Left cardiac atrium (tissue), 4 donors: ENCODE measurements around the gene RRAGD. TPM values are rescaled to one million over a fixed set of nuclear protein-coding genes. Genes with fewer than 3 reads are reported as not detected.

ENCODE experiments used
- ATAC-seq, 2 donors: fragments of 200-7000 bp; cut with Tn5 transposase; one replicate each; pipeline ENCODE4 v1.9.1; 2020; ENCODE audit warnings: mild to moderate bottlenecking in 2 of 2, moderate library complexity in 2 of 2
- DNase-seq: peaks from one replicate; pipeline ENCODE4 v3.0.0-alpha.2; 2020
- intact Hi-C, 2 donors: fragments of 100-400 bp; cut with DNase I; formaldehyde crosslinking; loops; one replicate each; pipeline versions ENCODE4 v1.14.1 to v1.15.1; 2022 to 2023
- total RNA-seq, 2 donors: library from RNA; stranded (reverse); fragmentation: NEBNext Ultra II Directional; extraction: Animal tissue kit (Norgen Biotek cat#: 25700); gene quantifications; one replicate each; pipeline ENCODE4 v1.2.1, GENCODE V29; 2021
- donor health status: DM: no; HTN: yes; CAD: no.
- donor health status: DM: no; HTN: yes; CAD: no; lungs with severe emphysema.
- donor health status: DM: yes; HTN: yes; CAD: no.
- donor health status: Dilated cardiomyopathy.

RRAGD gene
- total RNA-seq, 2 donors from 2014 or later = 89.5 to 99.6 TPM

- no peak for DNase-seq
- no peak for ATAC-seq
- intact Hi-C loops = loop anchor here in 1 of 2 donors (5.0 kb wide), 1 partner anchor 272 kb away; the partner anchor contains the start of gene PNRC1
Measured at GRCh38 chr6:89353702-89354392, 58.2 kb downstream of the RRAGD start.

GRCh38 chr6:89353118-89353556, 58.9 kb downstream of the RRAGD start:
- DNase-seq (no peak), ATAC-seq (peak in 1 of 2 donors; percentile 1)
- intact Hi-C loops = loop anchor here in 1 of 2 donors (5.0 kb wide), 1 partner anchor 271 kb away; the partner anchor contains the start of gene PNRC1

GRCh38 chr6:89352278-89353117, 59.6 kb downstream of the RRAGD start, which contains the start of gene UBE2J1:
UBE2J1 (minus strand) TSS chr6:89352722; CDS start chr6:89352569, 153 bp downstream.
- intact Hi-C loops = loop anchor here in 1 of 2 donors (5.0 kb wide), 1 partner anchor 270 kb away; the partner anchor contains the start of gene PNRC1

GRCh38 chr6:89351671-89352277, 60.3 kb downstream of the RRAGD start:
- intact Hi-C loops = loop anchor here in 1 of 2 donors (5.0 kb wide), 1 partner anchor 269 kb away; the partner anchor contains the start of gene PNRC1
- no peak for ATAC-seq

More at GRCh38 chr6:89352278-89353117, 59.6 kb downstream of the RRAGD start, which contains the start of gene UBE2J1:
- DNase-seq (peak; percentile 97), ATAC-seq (peak; percentile 97 to 98)

GRCh38 chr6:89350281-89350966, 61.6 kb downstream of the RRAGD start:
- intact Hi-C loops = loop anchor here in 1 of 2 donors (5.0 kb wide), 1 partner anchor 268 kb away; the partner anchor contains the start of gene PNRC1
- ATAC-seq (no peak), DNase-seq (no peak)

More at GRCh38 chr6:89351671-89352277, 60.3 kb downstream of the RRAGD start:
- DNase-seq = no peak

- no peak for ATAC-seq
Measured at GRCh38 chr6:89348372-89348771, 63.7 kb downstream of the RRAGD start.

GRCh38 chr6:89347825-89348224, 64.2 kb downstream of the RRAGD start:
- ATAC-seq (no peak), DNase-seq (peak; percentile 32)
- intact Hi-C loops = no loop called here

More at GRCh38 chr6:89348372-89348771, 63.7 kb downstream of the RRAGD start:
- DNase-seq = no peak
- intact Hi-C loops = no loop called here

- ATAC-seq = no peak
- DNase-seq = no peak
- intact Hi-C loops = no loop called here
Measured at GRCh38 chr6:89346433-89346832, 65.6 kb downstream of the RRAGD start.

- intact Hi-C loops = no loop called here
- DNase-seq (no peak), ATAC-seq (no peak)
Measured at GRCh38 chr6:89339565-89339964, 72.5 kb downstream of the RRAGD start.

- DNase-seq (no peak), ATAC-seq (no peak)
- intact Hi-C loops = no loop called here
Measured at GRCh38 chr6:89335164-89335563, 76.9 kb downstream of the RRAGD start.

- DNase-seq (no peak), ATAC-seq (no peak)
- intact Hi-C loops = no loop called here
Measured at GRCh38 chr6:89330910-89331309, 81.2 kb downstream of the RRAGD start.

- DNase-seq = no peak
- intact Hi-C loops = no loop called here
- no peak for ATAC-seq
Measured at GRCh38 chr6:89328976-89329375, 83.1 kb downstream of the RRAGD start.

GRCh38 chr6:89324304-89324703, 87.8 kb downstream of the RRAGD start:
- ATAC-seq (no peak), DNase-seq (no peak)
- intact Hi-C loops = no loop called here

GRCh38 chr6:89323511-89323971, 88.5 kb downstream of the RRAGD start:
- ATAC-seq (no peak), DNase-seq (no peak)
- intact Hi-C loops = no loop called here

GRCh38 chr6:89321131-89321970, 90.7 kb downstream of the RRAGD start:
- DNase-seq (no peak), ATAC-seq (peak; percentile 38 to 50)
- intact Hi-C loops = no loop called here

- no peak for DNase-seq
- ATAC-seq = no peak
- intact Hi-C loops = no loop called here
Measured at GRCh38 chr6:89320012-89320559, 92.0 kb downstream of the RRAGD start.

- ATAC-seq (no peak), DNase-seq (no peak)
- intact Hi-C loops = no loop called here
Measured at GRCh38 chr6:89317067-89317466, 95.0 kb downstream of the RRAGD start.
